ENCODE measurements around the gene WSCD1. TPM values are rescaled to one million over a fixed set of nuclear protein-coding genes. Genes with fewer than 3 reads are reported as not detected.
A peak's percentile ranks its signal among the peaks of the same experiment; 100 is the strongest.

Gene WSCD1
- total RNA-seq, 1 experiment from 2014 or later, result 57.0 TPM

GRCh38 chr17:6064868-6065267 lies 5.3 kb upstream of the WSCD1 start:
- no peak overlapping the region for H3K27ac ChIP-seq (ENCODE audit: low read length)
- no peaks in the 10 kb centered on the region for H3F3A ChIP-seq (ENCODE audit: low read length, unreplicated experiment)
- ATAC-seq (no peak), DNase-seq (no peak)
- H3K27me3 ChIP-seq (ENCODE audit: low read length), result no peaks in the 10 kb centered on the region
- H3K79me2 ChIP-seq (ENCODE audit: low read length), result no peaks in the 10 kb centered on the region
- POLR2A ChIA-PET (ENCODE audit: unreplicated experiment), result no interaction called here
- H3K36me3 ChIP-seq (ENCODE audit: low read depth, low read length), result no peaks in the 10 kb centered on the region
- no peaks in the 10 kb centered on the region for H3K9me3 ChIP-seq (ENCODE audit: low read length)
- TF ChIP-seq CTCF (conservative IDR thresholded peaks at IDR 0.05; ENCODE audit: low read depth, low read length) (no peak), EZH2phosphoT487 (IDR thresholded peaks at IDR 0.05; ENCODE audit: borderline replicate concordance, low read length) (no peak), EZH2 (IDR thresholded peaks at IDR 0.05; ENCODE audit: low read length, unreplicated experiment) (no peak)
- intact Hi-C loops (cut with micrococcal nuclease), result loop anchor here (5.0 to 10.0 kb wide), 5 partner anchors 180 to 470 kb away; no protein-coding TSS in a partner anchor
- no peak overlapping the region for H2AFZ ChIP-seq (ENCODE audit: low read length)
- peaks cover 26% of the 10 kb centered on the region for H3K4me1 ChIP-seq (ENCODE audit: insufficient read depth, low read length)
- CTCF ChIA-PET, result interaction anchor here (0.6 kb wide), 1 partner anchor 213 kb away, joined by 9 read pairs; no protein-coding TSS in a partner anchor
- H3K4me3 ChIP-seq (ENCODE audit: low read length), result no peak overlapping the region
- no peaks in the 10 kb centered on the region for H4K20me1 ChIP-seq (ENCODE audit: low read length)
- H3K9me2 ChIP-seq (replicated peaks; ENCODE audit: low read length), result no peaks in the 10 kb centered on the region
- BruUV-seq (replicated peaks), result no TSS peak
- H3K9ac ChIP-seq (ENCODE audit: low read length), result no peak overlapping the region
- H3K4me2 ChIP-seq (ENCODE audit: low read length), result no peak overlapping the region

GRCh38 chr17:6065351-6065750 lies 4.8 kb upstream of the WSCD1 start:
- Histone ChIP-seq H3K4me1 (ENCODE audit: insufficient read depth, low read length) (peaks cover 26% of the 10 kb centered on the region), H3F3A (ENCODE audit: low read length, unreplicated experiment) (no peaks in the 10 kb centered on the region), H3K27ac (ENCODE audit: low read length) (no peak overlapping the region), H3K9me2 (replicated peaks; ENCODE audit: low read length) (no peaks in the 10 kb centered on the region), H3K27me3 (ENCODE audit: low read length) (no peaks in the 10 kb centered on the region), H4K20me1 (ENCODE audit: low read length) (no peaks in the 10 kb centered on the region), H3K79me2 (ENCODE audit: low read length) (no peaks in the 10 kb centered on the region), H3K9me3 (ENCODE audit: low read length) (no peaks in the 10 kb centered on the region), H2AFZ (ENCODE audit: low read length) (no peak overlapping the region), H3K36me3 (ENCODE audit: low read depth, low read length) (no peaks in the 10 kb centered on the region), H3K4me2 (ENCODE audit: low read length) (no peak overlapping the region), H3K9ac (ENCODE audit: low read length) (no peak overlapping the region), H3K4me3 (ENCODE audit: low read length) (no peak overlapping the region)
- ATAC-seq (no peak), DNase-seq (no peak)
- intact Hi-C loops (cut with micrococcal nuclease), result loop anchor here (5.0 to 10.0 kb wide), 5 partner anchors 181 to 471 kb away; no protein-coding TSS in a partner anchor
- ChIA-PET CTCF (no interaction called here), POLR2A (ENCODE audit: unreplicated experiment) (no interaction called here)
- no TSS peak for BruUV-seq (replicated peaks)
- TF ChIP-seq CTCF (conservative IDR thresholded peaks at IDR 0.05; ENCODE audit: low read depth, low read length) (no peak), EZH2 (IDR thresholded peaks at IDR 0.05; ENCODE audit: low read length, unreplicated experiment) (no peak), EZH2phosphoT487 (IDR thresholded peaks at IDR 0.05; ENCODE audit: borderline replicate concordance, low read length) (no peak)

GRCh38 chr17:6066183-6066948 lies 3.8 kb upstream of the WSCD1 start:
- CTCF ChIA-PET, result no interaction called here
- ATAC-seq, result no peak
- no peak overlapping the region for H3K4me3 ChIP-seq (ENCODE audit: low read length)
- no peaks in the 10 kb centered on the region for H3K9me3 ChIP-seq (ENCODE audit: low read length)
- no peak overlapping the region for H2AFZ ChIP-seq (ENCODE audit: low read length)
- H3K9me2 ChIP-seq (replicated peaks; ENCODE audit: low read length), result no peaks in the 10 kb centered on the region
- H3K4me1 ChIP-seq (ENCODE audit: insufficient read depth, low read length), result peaks cover 24% of the 10 kb centered on the region
- peaks cover 6% of the 10 kb centered on the region for H3K79me2 ChIP-seq (ENCODE audit: low read length)
- intact Hi-C loops (cut with micrococcal nuclease), result loop anchor here (5.0 to 10.0 kb wide), 5 partner anchors 182 to 472 kb away; no protein-coding TSS in a partner anchor
- H3K9ac ChIP-seq (ENCODE audit: low read length), result no peak overlapping the region
- POLR2A ChIA-PET (ENCODE audit: unreplicated experiment), result interaction anchor here (0.6 kb wide), 1 partner anchor 66 kb away, joined by 6 read pairs; no protein-coding TSS in a partner anchor
- TF ChIP-seq CTCF (conservative IDR thresholded peaks at IDR 0.05; ENCODE audit: low read depth, low read length) (no peak), EZH2 (IDR thresholded peaks at IDR 0.05; ENCODE audit: low read length, unreplicated experiment) (no peak), EZH2phosphoT487 (IDR thresholded peaks at IDR 0.05; ENCODE audit: borderline replicate concordance, low read length) (no peak)
- H3K36me3 ChIP-seq (ENCODE audit: low read depth, low read length), result no peaks in the 10 kb centered on the region
- no peaks in the 10 kb centered on the region for H3K27me3 ChIP-seq (ENCODE audit: low read length)
- H3K4me2 ChIP-seq (ENCODE audit: low read length), result no peak overlapping the region
- BruUV-seq (replicated peaks), result no TSS peak
- no peak overlapping the region for H3K27ac ChIP-seq (ENCODE audit: low read length)
- peak; percentile 70 for DNase-seq
- H4K20me1 ChIP-seq (ENCODE audit: low read length), result no peaks in the 10 kb centered on the region
- H3F3A ChIP-seq (ENCODE audit: low read length, unreplicated experiment), result no peaks in the 10 kb centered on the region
